Neuron (in vitro differentiated cells): ENCODE data around the gene FASN.

Source experiments
- H2AFZ ChIP-seq: one replicate; pipeline ENCODE4 v1.6.1; 2013; ENCODE audit warnings: low read depth, mild to moderate bottlenecking, inconsistent platforms, low read length, moderate library complexity
- H3K27me3 ChIP-seq: one replicate; pipeline ENCODE4 v1.6.1; 2013; ENCODE audit warnings: low read length; ENCODE audit not compliant: insufficient read depth
- H3K36me3 ChIP-seq: one replicate; pipeline ENCODE4 v1.6.1; 2013; ENCODE audit warnings: low read length; ENCODE audit not compliant: insufficient read depth
- H3K4me1 ChIP-seq: one replicate; pipeline ENCODE4 v1.6.1; 2013; ENCODE audit warnings: low read length; ENCODE audit not compliant: insufficient read depth
- H3K4me3 ChIP-seq: 2 replicates; pipeline ENCODE4 v1.5.1; 2013; ENCODE audit warnings: mild to moderate bottlenecking, low read length, moderate library complexity
- H3K9me3 ChIP-seq: one replicate; pipeline ENCODE4 v1.6.1; 2013; ENCODE audit warnings: low read length

The FASN gene

GRCh38 chr17:82113422-82113821 lies 15.4 kb upstream of the FASN start:
- Histone ChIP-seq H3K4me3 (no peak overlapping the region), H2AFZ (no peak overlapping the region), H3K4me1 (peaks cover 9% of the 10 kb centered on the region), H3K36me3 (peaks cover 3% of the 10 kb centered on the region), H3K27me3 (no peaks in the 10 kb centered on the region), H3K9me3 (no peaks in the 10 kb centered on the region)

GRCh38 chr17:82112914-82113311 lies 14.9 kb upstream of the FASN start:
- no peak overlapping the region for H2AFZ ChIP-seq
- no peaks in the 10 kb centered on the region for H3K27me3 ChIP-seq
- no peaks in the 10 kb centered on the region for H3K9me3 ChIP-seq
- H3K36me3 ChIP-seq, result peaks cover 3% of the 10 kb centered on the region
- H3K4me3 ChIP-seq, result no peak overlapping the region
- peaks cover 4% of the 10 kb centered on the region for H3K4me1 ChIP-seq

- Histone ChIP-seq H3K4me1 (no peaks in the 10 kb centered on the region), H2AFZ (no peak overlapping the region), H3K4me3 (no peak overlapping the region), H3K9me3 (no peaks in the 10 kb centered on the region), H3K36me3 (peaks cover 3% of the 10 kb centered on the region), H3K27me3 (no peaks in the 10 kb centered on the region)
These were observed 14.3 kb upstream of the FASN start for GRCh38 chr17:82112181-82112913.

- no peak overlapping the region for H3K4me3 ChIP-seq
- no peaks in the 10 kb centered on the region for H3K27me3 ChIP-seq
- peaks cover 14% of the 10 kb centered on the region for H3K4me1 ChIP-seq
- H2AFZ ChIP-seq, result no peak overlapping the region
- no peaks in the 10 kb centered on the region for H3K9me3 ChIP-seq
- H3K36me3 ChIP-seq, result peaks cover 3% of the 10 kb centered on the region
These were observed 12.3 kb upstream of the FASN start for GRCh38 chr17:82110298-82110697.

GRCh38 chr17:82108961-82109475 lies 11.0 kb upstream of the FASN start:
- Histone ChIP-seq H3K27me3 (no peaks in the 10 kb centered on the region), H3K36me3 (peaks cover 2% of the 10 kb centered on the region), H3K4me1 (peaks cover 20% of the 10 kb centered on the region), H3K9me3 (no peaks in the 10 kb centered on the region), H2AFZ (no peak overlapping the region), H3K4me3 (no peak overlapping the region)

- Histone ChIP-seq H3K27me3 (no peaks in the 10 kb centered on the region), H2AFZ (no peak overlapping the region), H3K36me3 (no peaks in the 10 kb centered on the region), H3K4me3 (no peak overlapping the region), H3K9me3 (no peaks in the 10 kb centered on the region), H3K4me1 (peaks cover 24% of the 10 kb centered on the region)
These were observed 10.5 kb upstream of the FASN start for GRCh38 chr17:82108496-82108945.

- Histone ChIP-seq H3K36me3 (no peaks in the 10 kb centered on the region), H3K4me3 (no peak overlapping the region), H3K9me3 (no peaks in the 10 kb centered on the region), H2AFZ (no peak overlapping the region), H3K4me1 (peaks cover 29% of the 10 kb centered on the region), H3K27me3 (no peaks in the 10 kb centered on the region)
These were observed 10.0 kb upstream of the FASN start for GRCh38 chr17:82108038-82108437.

- no peak overlapping the region for H3K4me3 ChIP-seq
- no peak overlapping the region for H2AFZ ChIP-seq
- H3K27me3 ChIP-seq, result no peaks in the 10 kb centered on the region
- H3K36me3 ChIP-seq, result no peaks in the 10 kb centered on the region
- H3K4me1 ChIP-seq, result peaks cover 35% of the 10 kb centered on the region
- no peaks in the 10 kb centered on the region for H3K9me3 ChIP-seq
These were observed 9.4 kb upstream of the FASN start for GRCh38 chr17:82107341-82107860.

GRCh38 chr17:82106688-82107305 lies 8.8 kb upstream of the FASN start:
- Histone ChIP-seq H3K9me3 (no peaks in the 10 kb centered on the region), H3K4me1 (peaks cover 40% of the 10 kb centered on the region), H3K36me3 (no peaks in the 10 kb centered on the region), H3K27me3 (no peaks in the 10 kb centered on the region), H3K4me3 (no peak overlapping the region), H2AFZ (no peak overlapping the region)

GRCh38 chr17:82105882-82106687 lies 8.0 kb upstream of the FASN start:
- Histone ChIP-seq H3K27me3 (no peaks in the 10 kb centered on the region), H2AFZ (no peak overlapping the region), H3K4me1 (peaks cover 40% of the 10 kb centered on the region), H3K4me3 (no peak overlapping the region), H3K9me3 (no peaks in the 10 kb centered on the region), H3K36me3 (no peaks in the 10 kb centered on the region)

GRCh38 chr17:82105417-82105881 lies 7.4 kb upstream of the FASN start:
- Histone ChIP-seq H3K4me3 (no peak overlapping the region), H3K4me1 (peaks cover 40% of the 10 kb centered on the region), H3K9me3 (no peaks in the 10 kb centered on the region)

GRCh38 chr17:82104797-82105416 lies 6.9 kb upstream of the FASN start:
- H3K27me3 ChIP-seq, result no peaks in the 10 kb centered on the region
- H3K4me3 ChIP-seq, result no peak overlapping the region
- H3K36me3 ChIP-seq, result no peaks in the 10 kb centered on the region
- H3K4me1 ChIP-seq, result peaks cover 40% of the 10 kb centered on the region
- no peak overlapping the region for H2AFZ ChIP-seq
- H3K9me3 ChIP-seq, result peaks cover 2% of the 10 kb centered on the region

More at GRCh38 chr17:82105417-82105881, 7.4 kb upstream of the FASN start:
- Histone ChIP-seq H3K36me3 (no peaks in the 10 kb centered on the region), H3K27me3 (no peaks in the 10 kb centered on the region), H2AFZ (no peak overlapping the region)
